A549 (cell line): ENCODE data around the gene RAI14.

Experiments used
- BHLHE40 ChIP-seq: IDR thresholded peaks from 2 replicates; pipeline ENCODE4 v1.6.1; 2012; ENCODE audit warnings: low read depth, low read length, inconsistent platforms
- CTCF ChIP-seq: fragments of >200 bp; sonication (Bioruptor Twin); formaldehyde crosslinking; IDR thresholded peaks from 3 replicates; pipeline ENCODE4 v1.5.1; 2016
- EP300 ChIP-seq, 2 experiments: fragments of >200 bp; sonication (Bioruptor Twin); formaldehyde crosslinking; IDR thresholded peaks; 2 replicates in 1 of 2; 3 replicates in 1 of 2; pipeline ENCODE4 v1.6.1; 2016 to 2017
- MYC ChIP-seq: IDR thresholded peaks from 2 replicates; pipeline ENCODE4 v1.6.1; 2012; ENCODE audit warnings: mild to moderate bottlenecking, inconsistent platforms, low read length, improper control_type of control experiment, borderline replicate concordance
- POLR2A ChIP-seq: IDR thresholded peaks from 2 replicates; pipeline ENCODE4 v1.6.1; 2012; ENCODE audit warnings: mild to moderate bottlenecking, low read length
- RFX5 ChIP-seq: fragments of 450-650 bp; IDR thresholded peaks from 2 replicates; pipeline ENCODE4 v1.7.1; 2014; ENCODE audit warnings: antibody characterized with exemption, mild to moderate bottlenecking, moderate library complexity

- TF ChIP-seq CTCF (no peak), RFX5 (no peak), POLR2A (no peak), EP300 (IDR thresholded peaks at IDR 0.05) (no peak), BHLHE40 (no peak), MYC (no peak)
Measured at GRCh38 chr5:34694012-34694411, 37.9 kb downstream of the RAI14 start.
